A673 (cell line): ENCODE measurements around the gene ANKLE2. TPM values are rescaled to one million over a fixed set of nuclear protein-coding genes. Genes with fewer than 3 reads are reported as not detected.

Experiments used
- BruUV-seq: library from RNA; stranded (reverse); fragments of 400-500 nt; replicated peaks from 2 replicates; lab custom pipeline; 2021; lab: Mats Ljungman, UMichigan
- CTCF ChIA-PET: fragments of 300-600 bp; sonication (Branson Sonifier 250); formaldehyde crosslinking; loops from one replicate; lab custom pipeline; 2022; ENCODE audit warnings: antibody characterized with exemption; lab: Charles Lee
- POLR2A ChIA-PET: fragments of 300-600 bp; sonication (Branson Sonifier 250); formaldehyde crosslinking; loops from one replicate; lab custom pipeline; 2022; ENCODE audit warnings: antibody characterized with exemption; ENCODE audit not compliant: low non-redundant PET; lab: Charles Lee
- DNase-seq: peaks from one replicate; pipeline ENCODE4 v3.0.0-alpha.2; 2015; ENCODE audit warnings: low spot score
- H3K27ac ChIP-seq: fragments of 200-600 bp; sonication (generic); 2 replicates; pipeline ENCODE4 v1.5.1; 2016; ENCODE audit warnings: mixed run types, low read depth, mild to moderate bottlenecking, mixed read lengths, antibody characterized with exemption, low read length; ENCODE audit not compliant: poor library complexity, severe bottlenecking
- H3K27me3 ChIP-seq: fragments of 200-600 bp; sonication (generic); replicated peaks from 2 replicates; pipeline ENCODE4 v1.6.1; 2017; ENCODE audit warnings: mixed run types, low read depth, mild to moderate bottlenecking, mixed read lengths, antibody characterized with exemption, low read length; ENCODE audit not compliant: insufficient read depth, poor library complexity
- H3K36me3 ChIP-seq: fragments of 200-600 bp; sonication (generic); 2 replicates; pipeline ENCODE4 v1.6.1; 2016; ENCODE audit warnings: mixed run types, mild to moderate bottlenecking, mixed read lengths, antibody characterized with exemption, low read length; ENCODE audit not compliant: insufficient read depth, poor library complexity, severe bottlenecking
- H3K4me1 ChIP-seq: fragments of 200-600 bp; sonication (generic); 2 replicates; pipeline ENCODE4 v1.6.1; 2017; ENCODE audit warnings: mixed run types, mild to moderate bottlenecking, mixed read lengths, antibody characterized with exemption, low read length; ENCODE audit not compliant: insufficient read depth, poor library complexity, severe bottlenecking
- H3K4me3 ChIP-seq: fragments of 200-600 bp; sonication (generic); 2 replicates; pipeline ENCODE4 v1.5.1; 2016; ENCODE audit warnings: low read depth, mixed run types, mild to moderate bottlenecking, mixed read lengths, low read length; ENCODE audit not compliant: poor library complexity, severe bottlenecking
- H3K9me3 ChIP-seq: fragments of 200-600 bp; sonication (generic); 2 replicates; pipeline ENCODE4 v1.6.1; 2016; ENCODE audit warnings: mixed run types, low read depth, mild to moderate bottlenecking, mixed read lengths, antibody characterized with exemption, low read length; ENCODE audit not compliant: poor library complexity, severe bottlenecking
- EZH2 ChIP-seq: fragments of 200-600 bp; sonication (generic); IDR thresholded peaks from 2 replicates; pipeline ENCODE4 v1.6.1; 2017; ENCODE audit warnings: borderline replicate concordance, low read depth, mild to moderate bottlenecking, mixed read lengths, antibody characterized with exemption, low read length; ENCODE audit not compliant: poor library complexity, severe bottlenecking
- intact Hi-C: fragments of 100-400 bp; cut with micrococcal nuclease; formaldehyde crosslinking; loops from one replicate; pipeline ENCODE4 v1.10.0; 2022; ENCODE audit not compliant: unreplicated experiment
- total RNA-seq: library from RNA; stranded (reverse); gene quantifications from 2 replicates; pipeline ENCODE4 v1.2.3, GENCODE V29; 2021
- TF ChIP-seq, protein P1 (sequence below): fragments of 300-800, 200-600 bp; sonication (generic); conservative IDR thresholded peaks from 2 replicates; pipeline ENCODE4 v1.5.1; 2017; ENCODE audit warnings: low read depth, mild to moderate bottlenecking, antibody characterized with exemption, low read length, moderate library complexity, mixed read lengths

Gene ANKLE2
- total RNA-seq, 1 experiment from 2014 or later = 107 TPM

DNA sequence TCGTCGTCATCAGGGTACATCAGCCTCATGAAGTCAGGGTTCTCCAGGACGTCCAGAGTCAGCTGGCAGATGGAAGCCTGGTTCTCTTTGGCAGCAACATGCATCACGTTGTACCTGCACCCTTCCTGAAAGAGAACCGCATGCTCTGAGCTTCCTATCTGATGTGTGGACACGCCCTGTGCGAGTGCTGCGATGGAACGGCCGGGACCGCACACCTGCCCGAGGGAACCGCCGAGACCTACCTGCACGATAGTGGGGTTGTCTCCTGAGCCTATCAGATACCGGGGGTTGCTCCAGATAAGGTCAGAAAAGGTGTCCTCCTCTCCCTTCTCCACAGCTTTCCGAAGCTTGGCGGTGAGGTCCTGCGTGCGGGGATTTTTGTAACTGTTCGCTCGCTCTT is 13.7 kb downstream of the ANKLE2 start:
- peaks cover 92% of the 10 kb centered on the region for H3K36me3 ChIP-seq
- no peak overlapping the region for H3K27ac ChIP-seq
- TF ChIP-seq, protein P1, sequence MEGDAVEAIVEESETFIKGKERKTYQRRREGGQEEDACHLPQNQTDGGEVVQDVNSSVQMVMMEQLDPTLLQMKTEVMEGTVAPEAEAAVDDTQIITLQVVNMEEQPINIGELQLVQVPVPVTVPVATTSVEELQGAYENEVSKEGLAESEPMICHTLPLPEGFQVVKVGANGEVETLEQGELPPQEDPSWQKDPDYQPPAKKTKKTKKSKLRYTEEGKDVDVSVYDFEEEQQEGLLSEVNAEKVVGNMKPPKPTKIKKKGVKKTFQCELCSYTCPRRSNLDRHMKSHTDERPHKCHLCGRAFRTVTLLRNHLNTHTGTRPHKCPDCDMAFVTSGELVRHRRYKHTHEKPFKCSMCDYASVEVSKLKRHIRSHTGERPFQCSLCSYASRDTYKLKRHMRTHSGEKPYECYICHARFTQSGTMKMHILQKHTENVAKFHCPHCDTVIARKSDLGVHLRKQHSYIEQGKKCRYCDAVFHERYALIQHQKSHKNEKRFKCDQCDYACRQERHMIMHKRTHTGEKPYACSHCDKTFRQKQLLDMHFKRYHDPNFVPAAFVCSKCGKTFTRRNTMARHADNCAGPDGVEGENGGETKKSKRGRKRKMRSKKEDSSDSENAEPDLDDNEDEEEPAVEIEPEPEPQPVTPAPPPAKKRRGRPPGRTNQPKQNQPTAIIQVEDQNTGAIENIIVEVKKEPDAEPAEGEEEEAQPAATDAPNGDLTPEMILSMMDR = no peak
- no peak for TF ChIP-seq EZH2
- intact Hi-C loops = no loop called here
- DNase-seq = no peak
- H3K4me1 ChIP-seq = no peaks in the 10 kb centered on the region
- H3K27me3 ChIP-seq = no peaks in the 10 kb centered on the region
- no TSS peak for BruUV-seq
- POLR2A ChIA-PET = no interaction called here
- H3K4me3 ChIP-seq = no peak overlapping the region
- CTCF ChIA-PET = no interaction called here
- no peaks in the 10 kb centered on the region for H3K9me3 ChIP-seq

DNA sequence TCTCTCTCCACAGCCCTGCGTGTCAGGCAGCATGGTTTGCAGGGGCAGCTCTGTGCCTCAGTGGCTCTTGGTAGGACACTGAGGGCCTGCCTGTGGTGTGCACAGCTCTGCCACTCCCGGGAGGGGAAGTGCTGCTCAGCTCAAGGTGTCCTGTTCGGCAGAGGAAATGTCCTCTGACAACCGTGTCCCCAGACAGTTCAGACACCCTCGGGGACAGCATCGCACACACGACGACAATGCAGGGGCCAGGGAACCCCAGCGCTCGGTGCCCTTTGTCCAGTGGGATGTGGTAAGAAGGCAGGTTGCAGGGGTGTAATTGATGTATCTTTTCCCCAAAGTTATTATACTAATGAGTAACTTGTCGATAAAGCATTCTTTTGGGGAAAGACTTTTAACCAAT is 14.2 kb downstream of the ANKLE2 start:
- Histone ChIP-seq H3K4me1 (no peaks in the 10 kb centered on the region), H3K27me3 (no peaks in the 10 kb centered on the region), H3K27ac (no peak overlapping the region), H3K9me3 (no peaks in the 10 kb centered on the region), H3K36me3 (peaks cover 93% of the 10 kb centered on the region), H3K4me3 (no peak overlapping the region)
- ChIA-PET POLR2A (no interaction called here), CTCF (no interaction called here)
- intact Hi-C loops = no loop called here
- no TSS peak for BruUV-seq
- TF ChIP-seq EZH2 = no peak
- TF ChIP-seq, protein P1 = no peak
- DNase-seq = no peak

DNA sequence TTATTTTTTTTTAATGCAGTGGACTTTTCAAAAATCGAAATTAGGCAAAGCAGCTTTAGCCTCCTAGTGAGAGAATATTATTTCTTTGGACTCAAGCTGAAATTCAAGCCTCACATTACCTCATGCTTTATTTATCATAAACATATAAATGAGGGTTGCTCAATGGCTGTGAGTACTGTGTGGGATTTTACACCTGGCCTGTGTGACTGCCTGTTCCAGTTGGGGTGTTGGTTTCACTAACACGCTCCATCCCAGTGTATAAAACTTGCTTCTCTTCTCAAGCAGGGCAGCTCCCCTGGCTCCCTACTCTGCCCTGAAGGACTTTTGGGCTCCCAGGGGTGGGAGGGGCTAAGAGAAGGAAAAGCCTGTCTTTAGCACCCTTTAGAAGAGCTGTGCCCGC is 15.0 kb downstream of the ANKLE2 start:
- Histone ChIP-seq H3K4me1 (no peaks in the 10 kb centered on the region), H3K36me3 (peaks cover 96% of the 10 kb centered on the region), H3K27me3 (no peaks in the 10 kb centered on the region), H3K9me3 (no peaks in the 10 kb centered on the region), H3K27ac (no peak overlapping the region), H3K4me3 (no peak overlapping the region)
- TF ChIP-seq, protein P1 = no peak
- TF ChIP-seq EZH2 = no peak
- intact Hi-C loops = no loop called here
- DNase-seq = no peak
- no TSS peak for BruUV-seq
- POLR2A ChIA-PET = no interaction called here
- CTCF ChIA-PET = no interaction called here
